ENCODE data around the gene ADCY4.
"Not testable (repeated sequence)": the region's sequence is repeated elsewhere in the genome, so short reads cannot be mapped to it uniquely, and the experiment has no call there.

The ADCY4 gene

DNA sequence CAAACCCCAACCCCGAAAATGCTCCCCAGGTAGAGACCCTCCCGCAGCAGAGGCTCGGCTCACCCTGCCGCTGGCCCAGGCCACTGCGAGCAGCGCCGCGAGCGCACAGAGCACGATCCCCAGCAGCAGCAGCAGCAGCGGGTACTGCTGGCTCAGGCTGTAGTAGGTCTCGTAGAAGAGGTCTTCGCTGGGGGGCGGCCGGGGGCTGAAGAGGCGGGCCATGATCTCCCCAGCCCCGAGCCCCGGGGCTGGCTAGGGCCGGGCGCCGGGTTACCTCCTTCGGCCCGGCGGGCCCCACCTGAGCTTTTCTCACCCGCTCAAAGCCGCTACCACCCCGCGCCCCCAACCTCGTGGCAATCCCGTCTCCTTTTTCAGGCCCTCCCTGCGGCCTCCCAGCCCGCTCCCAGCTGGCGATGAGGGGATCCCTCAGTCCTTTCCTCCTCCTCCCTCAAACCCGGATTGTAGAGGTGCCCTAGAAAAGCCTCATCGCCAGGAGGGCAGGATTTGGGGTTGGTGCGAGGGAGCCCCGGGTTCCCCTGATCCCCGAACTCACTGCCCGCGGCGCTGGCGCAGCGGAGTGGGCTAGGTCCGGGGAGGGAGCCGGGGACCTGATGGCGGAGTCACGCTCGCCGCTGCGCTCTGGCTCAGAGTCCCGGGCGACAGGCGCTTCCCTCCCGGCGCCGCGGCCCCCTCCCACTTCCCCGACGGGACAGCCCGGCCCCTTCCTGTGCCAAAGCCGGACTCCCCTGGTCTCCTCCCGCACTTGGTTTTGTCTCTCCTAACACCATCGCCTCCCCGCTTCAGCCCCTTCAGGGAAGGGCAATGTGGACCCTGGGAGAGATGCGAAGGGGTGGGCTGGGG, at the start of gene ADCY4:
TSS of gene ADCY4 (minus strand) at position 641 of the 861 bp plus-strand sequence. CDS start at position 222, 419 bp downstream.
- in situ Hi-C loops (cut with MboI; ENCODE audit: low sequenced_read_pairs), result no loop called here

DNA sequence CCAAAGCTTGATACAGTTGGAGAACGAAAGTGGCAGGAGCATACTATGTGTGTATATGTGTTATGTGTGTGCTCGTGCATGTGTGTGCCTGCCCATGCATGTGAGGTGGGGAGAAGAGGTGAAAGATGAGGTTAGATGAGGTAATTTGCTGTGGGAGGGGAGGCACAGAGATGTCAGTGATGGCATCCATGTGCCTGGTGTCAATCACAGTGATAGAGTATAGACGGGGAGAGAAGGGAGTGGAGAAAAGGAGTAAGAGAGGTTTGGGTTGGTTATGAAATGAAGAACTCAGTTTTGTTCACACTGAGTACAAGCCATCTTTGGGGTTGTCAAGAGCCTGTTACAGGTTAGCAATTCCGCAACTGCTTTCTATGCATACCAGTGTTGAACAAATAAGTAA, 49.3 kb upstream of the ADCY4 start:
- in situ Hi-C loops (cut with MboI; ENCODE audit: low sequenced_read_pairs), result no loop called here

DNA sequence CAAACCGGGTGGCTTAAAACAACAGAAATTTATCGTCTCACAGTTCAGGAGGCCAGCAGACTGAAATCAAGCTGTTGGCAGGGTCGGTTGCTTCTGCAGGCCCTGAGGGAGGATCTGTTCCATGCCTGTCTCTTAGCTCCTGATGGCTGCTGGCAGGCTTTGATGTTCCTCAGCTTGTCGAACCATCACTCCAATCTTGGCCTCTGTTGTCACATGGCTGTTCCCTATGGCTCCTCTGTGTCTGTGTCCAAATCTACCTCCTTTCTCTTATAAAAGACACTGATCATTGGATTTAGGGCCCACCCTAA, 47.1 kb upstream of the ADCY4 start:
- in situ Hi-C loops (cut with MboI; ENCODE audit: low sequenced_read_pairs), result no loop called here

- in situ Hi-C loops (cut with MboI; ENCODE audit: low sequenced_read_pairs), result no loop called here
These were observed 46.6 kb upstream of the ADCY4 start for GRCh38 chr14:24381363-24382063.

DNA sequence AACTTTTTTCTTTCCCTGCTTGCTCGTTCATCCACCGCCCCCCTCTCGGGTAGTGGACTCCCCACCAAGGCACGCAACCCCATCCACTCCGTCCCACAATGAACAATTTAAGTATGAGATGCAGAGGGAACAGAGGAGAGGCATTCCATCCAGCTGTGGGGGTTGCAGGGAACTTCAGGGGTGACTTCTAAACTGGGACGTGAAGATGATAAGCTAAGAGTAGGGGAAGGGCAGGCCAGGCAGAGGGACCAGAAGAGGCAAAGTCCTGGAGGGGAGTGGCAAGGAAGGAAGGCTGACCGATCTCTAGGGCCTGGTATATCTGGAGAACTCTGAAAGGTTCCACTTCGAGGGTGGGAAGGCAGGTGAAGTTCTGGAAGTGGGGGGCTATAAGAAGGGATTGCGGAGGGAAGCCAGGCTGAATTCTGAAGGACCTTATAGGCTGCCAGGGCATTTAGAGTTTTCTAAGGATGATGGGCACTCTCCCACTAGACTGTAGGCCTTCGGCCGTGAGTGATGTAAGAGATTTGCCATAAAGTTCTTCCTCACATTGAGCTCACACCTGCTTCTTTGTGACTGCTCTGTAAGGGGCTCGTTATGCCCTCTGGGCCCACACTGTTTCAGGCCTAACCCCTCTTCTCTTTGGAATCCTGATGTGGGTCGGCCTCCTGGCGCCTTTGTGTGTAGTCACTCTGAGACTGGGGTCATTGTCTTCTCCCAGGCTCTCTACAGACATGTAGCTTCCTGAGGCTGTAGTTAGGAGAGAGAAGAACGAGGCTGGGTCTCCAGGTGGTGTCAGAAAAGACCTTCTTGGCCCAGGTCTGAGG, 45.2 kb upstream of the ADCY4 start:
- in situ Hi-C loops (cut with MboI; ENCODE audit: low sequenced_read_pairs), result no loop called here

GRCh38 chr14:24378981-24379906, 44.4 kb upstream of the ADCY4 start:
- in situ Hi-C loops (cut with MboI; ENCODE audit: low sequenced_read_pairs), result no loop called here

GRCh38 chr14:24378327-24378726, 43.5 kb upstream of the ADCY4 start:
- in situ Hi-C loops (cut with MboI; ENCODE audit: low sequenced_read_pairs), result no loop called here

- in situ Hi-C loops (cut with MboI; ENCODE audit: low sequenced_read_pairs), result no loop called here
These were observed 42.8 kb upstream of the ADCY4 start for GRCh38 chr14:24377657-24378056.

GRCh38 chr14:24377126-24377525, 42.3 kb upstream of the ADCY4 start:
- in situ Hi-C loops (cut with MboI; ENCODE audit: low sequenced_read_pairs), result no loop called here

- in situ Hi-C loops (cut with MboI; ENCODE audit: low sequenced_read_pairs), result no loop called here
These were observed 41.7 kb upstream of the ADCY4 start for GRCh38 chr14:24376448-24377070.

DNA sequence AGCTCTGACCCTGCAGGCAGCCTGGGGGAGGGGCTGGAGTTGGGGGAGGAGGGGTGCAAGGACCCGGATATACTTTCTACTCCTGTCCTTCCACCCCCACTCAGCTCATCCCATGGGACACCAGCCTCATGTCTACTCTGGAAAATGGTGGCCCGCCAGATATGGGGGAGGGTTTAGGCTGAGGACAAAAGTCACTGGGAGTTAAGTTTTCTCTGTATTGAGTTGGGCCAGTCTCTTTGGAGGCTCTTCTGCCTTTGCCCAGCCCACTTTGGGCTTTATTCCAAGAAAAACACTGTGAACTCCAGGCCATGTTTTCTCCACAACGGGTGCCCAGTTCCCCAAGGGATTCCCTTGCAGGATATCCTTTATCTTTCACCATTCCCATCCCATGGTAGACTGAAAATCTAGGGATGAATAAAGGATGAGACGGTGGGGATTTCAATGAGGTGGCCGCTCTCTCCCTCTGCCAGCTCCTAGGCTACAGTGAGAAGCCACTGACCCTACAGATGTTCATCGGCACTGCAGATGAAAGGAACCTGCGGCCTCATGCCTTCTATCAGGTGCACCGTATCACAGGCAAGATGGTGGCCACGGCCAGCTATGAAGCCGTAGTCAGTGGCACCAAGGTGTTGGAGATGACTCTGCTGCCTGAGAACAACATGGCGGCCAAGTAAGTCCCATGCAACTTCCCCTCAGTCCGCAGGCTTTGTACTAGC, 38.0 kb upstream of the ADCY4 start:
- in situ Hi-C loops (cut with MboI; ENCODE audit: low sequenced_read_pairs), result no loop called here

DNA sequence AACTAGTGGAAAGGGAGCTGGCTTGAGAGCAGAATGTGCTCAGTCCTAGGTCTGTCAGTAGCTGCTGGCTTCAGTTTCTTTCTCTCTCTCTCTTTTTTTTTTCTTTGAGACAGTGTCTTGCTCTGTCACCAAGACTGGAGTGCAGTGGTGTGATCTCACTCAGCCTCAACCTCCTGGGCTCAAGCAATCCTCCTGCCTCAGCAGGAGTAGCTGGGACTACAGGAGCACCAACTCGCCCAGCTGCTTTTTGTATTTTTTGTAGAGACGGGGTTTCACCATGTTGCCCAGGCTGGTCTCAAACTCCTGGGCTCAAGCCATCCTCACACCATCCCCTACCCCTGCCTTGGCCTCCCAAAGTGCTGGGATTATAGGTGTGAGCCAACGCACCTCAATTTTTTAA, 36.7 kb upstream of the ADCY4 start:
- in situ Hi-C loops (cut with MboI; ENCODE audit: low sequenced_read_pairs), result not testable (repeated sequence)

GRCh38 chr14:24370748-24371147, 35.9 kb upstream of the ADCY4 start:
- in situ Hi-C loops (cut with MboI; ENCODE audit: low sequenced_read_pairs), result no loop called here

- in situ Hi-C loops (cut with MboI; ENCODE audit: low sequenced_read_pairs), result no loop called here
These were observed 35.2 kb upstream of the ADCY4 start for GRCh38 chr14:24369907-24370687.

GRCh38 chr14:24369463-24369862, 34.6 kb upstream of the ADCY4 start:
- in situ Hi-C loops (cut with MboI; ENCODE audit: low sequenced_read_pairs), result no loop called here

DNA sequence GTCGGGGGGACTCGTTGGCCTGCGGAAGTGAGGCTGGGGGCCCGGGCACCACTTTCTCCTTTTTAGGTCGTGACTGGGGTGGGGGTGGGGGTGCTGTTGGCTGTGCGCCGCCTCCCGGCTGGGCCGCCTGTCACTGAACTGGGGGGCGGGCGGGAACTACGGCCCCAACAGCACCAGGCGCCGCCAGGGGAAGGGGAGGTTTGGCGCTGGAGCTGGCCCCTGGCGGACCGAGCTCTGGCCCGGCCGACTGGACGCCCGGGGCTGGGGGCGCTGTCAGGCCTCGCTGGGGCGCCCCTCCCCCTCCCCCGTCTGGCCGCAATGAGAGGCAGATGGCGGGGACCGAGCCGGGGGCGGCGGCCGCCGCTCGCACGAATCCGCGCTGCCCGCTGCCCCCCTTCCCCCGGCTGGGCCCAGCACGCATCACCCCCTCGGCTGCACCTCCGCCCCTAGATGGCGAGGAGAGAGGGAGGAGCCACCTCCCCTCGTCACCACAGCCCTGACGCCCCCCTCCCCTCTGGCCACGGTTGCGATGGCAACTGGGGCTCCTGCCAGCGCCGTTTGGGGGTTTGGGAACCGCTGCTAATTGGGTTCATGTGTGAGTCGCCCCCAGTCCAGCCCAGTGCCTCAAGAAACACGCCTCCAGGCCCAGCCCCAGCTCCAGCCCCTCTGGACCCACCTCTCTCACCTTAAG, 33.8 kb upstream of the ADCY4 start:
- in situ Hi-C loops (cut with MboI; ENCODE audit: low sequenced_read_pairs), result no loop called here

- in situ Hi-C loops (cut with MboI; ENCODE audit: low sequenced_read_pairs), result no loop called here
These were observed 33.3 kb upstream of the ADCY4 start for GRCh38 chr14:24368212-24368561.
